Coronary artery (tissue), 2 donors: ENCODE data around the gene GNG4.
"Not testable (repeated sequence)": the region's sequence is repeated elsewhere in the genome, so short reads cannot be mapped to it uniquely, and the experiment has no call there.

Experiments
- DNase-seq: peaks from one replicate; pipeline ENCODE4 v3.0.0-alpha.2; 2017; ENCODE audit warnings: low spot score
- H3K27ac ChIP-seq, 2 donors: fragments of 200-600 bp; sonication (generic); one replicate each; pipeline ENCODE4 v1.5.1; 2016 to 2019
- H3K4me3 ChIP-seq: fragments of 200-600 bp; sonication (generic); 2 replicates; pipeline ENCODE4 v1.5.1; 2016; ENCODE audit warnings: mild to moderate bottlenecking, moderate library complexity
- CTCF ChIP-seq: fragments of 200-600 bp; sonication (generic); IDR thresholded peaks from one replicate; pipeline ENCODE4 v1.5.1; 2019; ENCODE audit warnings: antibody characterized with exemption

The GNG4 gene

DNA sequence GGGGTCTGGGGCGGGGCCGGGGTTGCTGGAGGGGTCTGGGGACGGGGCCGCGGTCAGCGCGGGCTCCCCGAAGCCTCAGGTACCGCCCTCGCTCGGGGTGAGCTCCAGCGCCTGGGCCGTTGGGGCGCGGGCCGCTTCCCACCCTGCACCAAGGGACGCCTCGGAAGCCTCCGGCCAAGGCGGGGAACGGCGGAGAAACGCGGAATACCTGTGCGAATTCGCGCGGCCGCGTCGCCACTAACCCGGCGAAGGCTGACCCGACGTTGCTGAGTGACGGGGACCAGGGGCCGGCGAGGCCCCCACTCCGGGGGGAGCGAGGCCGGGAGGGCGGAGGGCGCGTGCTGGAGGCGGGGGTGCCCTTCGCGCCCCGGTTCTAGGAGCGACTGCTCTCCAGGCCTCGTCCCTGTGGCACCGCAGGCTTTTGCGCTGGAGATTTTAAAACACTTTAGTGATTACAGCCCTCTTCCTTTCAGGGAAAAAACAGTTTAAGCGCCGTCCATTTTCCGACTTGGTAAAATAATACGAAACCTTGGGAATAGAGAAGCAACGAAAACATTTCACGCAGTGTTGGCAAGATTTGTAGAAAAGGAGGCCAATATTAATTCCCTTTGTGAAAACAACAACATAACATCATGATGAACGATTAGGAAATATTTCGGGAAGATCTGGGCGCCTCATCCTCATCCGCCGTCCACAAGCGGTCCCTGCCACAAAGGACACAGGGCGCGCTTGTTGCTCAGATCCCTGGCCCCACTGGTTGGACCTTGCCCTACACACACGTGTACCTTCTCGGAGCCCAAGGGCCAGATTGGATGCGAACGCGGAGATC lies 971 bp upstream of the GNG4 start:
- no peak overlapping the region for H3K27ac ChIP-seq
- TF ChIP-seq CTCF: no peak
- peak overlapping the region; percentile 75 for H3K4me3 ChIP-seq
- DNase-seq: no peak

- TF ChIP-seq CTCF: no peak
- no peak for DNase-seq
- Histone ChIP-seq H3K27ac (no peak overlapping the region), H3K4me3 (peak overlapping the region; percentile 75)
Observed at GRCh38 chr1:235648954-235649367, 623 bp downstream of the GNG4 start.

GRCh38 chr1:235648407-235648907 lies 1.1 kb downstream of the GNG4 start:
- DNase-seq: no peak
- no peak overlapping the region for H3K27ac ChIP-seq
- no peak for TF ChIP-seq CTCF
- peak overlapping the region; percentile 75 for H3K4me3 ChIP-seq

- not testable (repeated sequence) for DNase-seq, H3K4me3 ChIP-seq, H3K27ac ChIP-seq
Observed at GRCh38 chr1:235647537-235647936, 2.0 kb downstream of the GNG4 start.

DNA sequence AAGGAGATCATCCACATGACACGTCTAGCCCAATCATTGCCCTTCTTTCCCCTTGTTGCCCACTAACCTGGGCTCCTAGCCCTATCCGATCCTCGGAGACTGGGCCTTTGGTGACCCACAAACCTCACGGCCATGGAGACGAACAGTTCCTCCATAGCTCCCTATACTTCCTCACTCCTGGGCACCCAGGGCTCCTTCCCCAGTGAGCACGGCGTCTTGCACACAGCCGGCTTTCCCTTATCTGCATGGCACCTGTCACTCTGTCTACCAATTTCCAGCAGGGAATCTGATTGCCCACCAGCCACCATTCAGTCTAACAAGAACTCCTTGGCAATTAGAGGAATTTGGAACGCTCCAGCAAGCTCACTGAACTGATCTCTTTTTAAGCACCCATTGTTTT lies 3.1 kb downstream of the GNG4 start:
- DNase-seq: no peak
- TF ChIP-seq CTCF: no peak
- Histone ChIP-seq H3K4me3 (no peak overlapping the region), H3K27ac (no peak overlapping the region)

- Histone ChIP-seq H3K27ac (no peak overlapping the region), H3K4me3 (no peak overlapping the region)
- no peak for TF ChIP-seq CTCF
- no peak for DNase-seq
Observed at GRCh38 chr1:235644693-235645305, 4.8 kb downstream of the GNG4 start.

DNA sequence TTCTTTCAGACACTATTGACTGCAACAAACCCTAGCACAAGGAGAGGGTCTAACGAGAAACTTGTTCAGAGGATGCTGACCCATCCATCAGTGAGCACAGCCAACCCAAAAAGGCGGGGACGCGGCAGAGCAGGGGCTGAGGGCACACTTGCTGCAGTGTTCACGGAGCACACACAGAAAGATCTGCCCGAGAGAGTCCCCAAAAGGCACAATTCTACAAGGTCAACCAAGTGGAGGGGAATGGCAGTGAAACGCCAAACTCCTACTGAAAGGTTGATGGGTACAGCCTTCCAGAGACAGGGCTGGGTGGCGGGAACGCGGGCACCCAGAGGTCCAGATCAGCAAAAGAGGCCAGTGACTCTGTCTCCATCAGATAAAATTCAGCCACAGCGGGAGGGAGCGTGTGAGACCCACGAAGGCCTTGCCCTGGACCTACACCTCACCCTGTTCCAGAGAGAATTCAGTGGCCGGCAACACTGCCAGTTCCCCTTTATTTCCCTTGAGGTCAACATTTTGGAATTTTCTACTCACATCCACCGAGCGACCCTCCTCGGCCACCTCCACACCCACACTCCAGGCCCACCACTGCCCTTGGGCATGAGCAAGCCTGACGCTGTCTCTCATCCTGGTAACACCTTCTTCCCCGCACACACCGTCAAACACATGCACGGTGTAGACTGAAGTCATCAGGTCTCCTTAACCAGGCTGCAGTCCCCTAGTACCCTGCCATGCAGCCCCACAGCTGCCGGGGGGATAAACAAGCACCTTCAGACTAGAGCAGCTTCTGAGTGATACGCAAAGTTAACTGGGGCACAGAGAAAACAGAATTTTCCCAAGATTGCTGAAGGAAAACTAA lies 5.5 kb downstream of the GNG4 start:
- Histone ChIP-seq H3K4me3 (no peak overlapping the region), H3K27ac (no peak overlapping the region)
- no peak for TF ChIP-seq CTCF
- DNase-seq: no peak
